K562 (cell line): Measurements from ENCODE around the gene SEC14L5. TPM values are rescaled to one million over a fixed set of nuclear protein-coding genes. Genes with fewer than 3 reads are reported as not detected.
A peak's percentile ranks its signal among the peaks of the same experiment; 100 is the strongest.

Experiments used
- ATAC-seq: fragments of 200-7000 bp; cut with Tn5 transposase; 3 replicates; pipeline ENCODE4 v1.9.1; 2020; ENCODE audit warnings: moderate library complexity
- BruUV-seq: library from RNA; stranded (reverse); fragments of 400-500 nt; replicated peaks from 2 replicates; lab custom pipeline; 2021; lab: Mats Ljungman, UMichigan
- CTCF ChIA-PET: fragments of 300-600 bp; formaldehyde crosslinking; extraction: SDS; loops from one replicate; lab custom pipeline; 2021; ENCODE audit warnings: low intra/inter-chr PET ratio; lab: Yijun Ruan, JAX
- POLR2A ChIA-PET: fragments of 300-600, 350-650 bp; sonication (Branson Sonifier 250); formaldehyde crosslinking; extraction: SDS; loops from one replicate; lab custom pipeline; 2021; ENCODE audit warnings: antibody characterized with exemption, inconsistent platforms; lab: Yijun Ruan, JAX
- DNase-seq, 4 experiments: peaks; one replicate each; pipeline versions ENCODE4 v3.0.0 to v3.0.0-alpha.2; 2011 to 2018; ENCODE audit warnings: low spot score in 3 of 4, mixed read lengths in 3 of 4; ENCODE audit errors: extremely low read depth in 1 of 4
- FAIRE-seq: peaks from 2 replicates; lab custom pipeline; 2011; peaks lifted over from hg19 to GRCh38; lab: Jason Lieb, UNC
- H2AFZ ChIP-seq: 2 replicates; pipeline ENCODE4 v1.6.0; 2011; ENCODE audit warnings: low read depth, low read length, control low read depth, inconsistent platforms
- H3K27ac ChIP-seq: fragments of 200-600 bp; 3 replicates; pipeline ENCODE4 v1.8.0; 2011; ENCODE audit warnings: low read depth, mild to moderate bottlenecking, control low read depth, inconsistent platforms, low read length, moderate library complexity, mixed read lengths; ENCODE audit errors: extremely low read depth
- H3K27me3 ChIP-seq, 2 experiments: fragments of 300-600 bp in 1 of 2; 2 replicates in 1 of 2; 3 replicates in 1 of 2; pipeline versions ENCODE4 v1.6.0 to v1.8.0; 2011; ENCODE audit warnings: inconsistent platforms in 2 of 2, low read length in 2 of 2, mild to moderate bottlenecking in 1 of 2, mixed read lengths in 1 of 2, moderate library complexity in 1 of 2; ENCODE audit not compliant: control insufficient read depth in 2 of 2, insufficient read depth in 2 of 2
- H3K36me3 ChIP-seq: fragments of 300-600 bp; 3 replicates; pipeline ENCODE4 v1.8.0; 2011; ENCODE audit warnings: mild to moderate bottlenecking, low read length, inconsistent platforms; ENCODE audit not compliant: control insufficient read depth, insufficient read depth
- H3K4me1 ChIP-seq, 2 experiments: fragments of 200-600 bp in 1 of 2; replicated peaks in 1 of 2; 2 replicates in 1 of 2; 3 replicates in 1 of 2; pipeline versions ENCODE4 v1.5.1 to v1.8.0; 2011; ENCODE audit warnings: inconsistent platforms in 2 of 2, low read length in 2 of 2, mild to moderate bottlenecking in 1 of 2, mixed read lengths in 1 of 2, moderate library complexity in 1 of 2; ENCODE audit not compliant: control insufficient read depth in 2 of 2, insufficient read depth in 2 of 2
- H3K4me2 ChIP-seq: 2 replicates; pipeline ENCODE4 v1.6.1; 2011; ENCODE audit warnings: low read length, control low read depth, inconsistent platforms, mixed read lengths; ENCODE audit not compliant: insufficient read depth
- H3K4me3 ChIP-seq: fragments of 200-600 bp; sonication (generic), shearing (Covaris generic); 2 replicates; pipeline ENCODE4 v1.5.1; 2016; ENCODE audit warnings: control low read depth, inconsistent platforms
- H3K79me2 ChIP-seq: fragments of 200-600 bp; 3 replicates; pipeline ENCODE4 v1.8.0; 2011; ENCODE audit warnings: low read length, inconsistent platforms; ENCODE audit not compliant: control insufficient read depth, insufficient read depth
- H3K9ac ChIP-seq, 2 experiments: 2 replicates each; pipeline versions ENCODE4 v1.6.0 to v1.6.1; 2011; ENCODE audit warnings: low read depth in 2 of 2, low read length in 2 of 2, control low read depth in 1 of 2, inconsistent platforms in 1 of 2, mild to moderate bottlenecking in 1 of 2, mixed read lengths in 1 of 2; ENCODE audit not compliant: insufficient read depth in 1 of 2
- H3K9me1 ChIP-seq: one replicate; pipeline ENCODE4 v1.6.0; 2011; ENCODE audit warnings: inconsistent platforms, mild to moderate bottlenecking, low read length, moderate library complexity; ENCODE audit not compliant: control insufficient read depth, insufficient read depth
- H3K9me3 ChIP-seq: replicated peaks from 2 replicates; pipeline ENCODE4 v1.5.1; 2011; ENCODE audit warnings: low read depth, low read length, inconsistent platforms; ENCODE audit not compliant: control insufficient read depth, insufficient read depth
- H4K20me1 ChIP-seq: replicated peaks from 2 replicates; pipeline ENCODE4 v1.6.1; 2011; ENCODE audit warnings: low read length, inconsistent platforms, mixed read lengths; ENCODE audit not compliant: control insufficient read depth, insufficient read depth
- EGR1 ChIP-seq: fragments of 450-650 bp; conservative IDR thresholded peaks from 2 replicates; pipeline ENCODE4 v1.6.1; 2017; ENCODE audit warnings: mild to moderate bottlenecking
- GTF3C2 ChIP-seq: IDR thresholded peaks from 3 replicates; pipeline ENCODE4 v1.6.1; 2011; ENCODE audit warnings: borderline replicate concordance, mild to moderate bottlenecking, moderate library complexity; ENCODE audit not compliant: insufficient read length; ENCODE audit errors: extremely low read depth
- MEF2A ChIP-seq: IDR thresholded peaks from 2 replicates; pipeline ENCODE4 v1.6.1; 2011; ENCODE audit warnings: low read depth, mild to moderate bottlenecking, low read length, moderate library complexity; ENCODE audit not compliant: control insufficient read depth
- TEAD2 ChIP-seq: fragments of 450-650 bp; IDR thresholded peaks from 2 replicates; pipeline ENCODE4 v1.6.1; 2016; ENCODE audit warnings: missing genetic modification characterization, control low read depth, missing compliant biosample characterization
- ZNF143 ChIP-seq: sonication (generic); formaldehyde crosslinking; IDR thresholded peaks from 2 replicates; pipeline ENCODE4 v1.9.0; 2022; ENCODE audit warnings: mild to moderate bottlenecking, missing genetic modification reagents
- ZNF316 ChIP-seq: fragments of 450-650 bp; IDR thresholded peaks from 2 replicates; pipeline ENCODE4 v1.6.1; 2016
- WGBS: fragments of 100-300 bp; shearing (Covaris generic); methylation state at CpG from one replicate; pipeline ENCODE4 v1.1.6; 2016; ENCODE audit warnings: low coverage, mixed read lengths; ENCODE audit not compliant: insufficient coverage; ENCODE audit errors: missing lambda C conversion rate; 5-methylcytosine and 5-hydroxymethylcytosine counted together
- in situ Hi-C: fragments of 300-500 bp; cut with MboI; formaldehyde crosslinking; loops from 4 replicates; pipeline ENCODE4 v1.15.0; 2018; ENCODE audit warnings: inconsistent platforms, mixed read lengths
- intact Hi-C: fragments of 100-400 bp; cut with micrococcal nuclease; formaldehyde crosslinking; loops from 2 replicates; pipeline ENCODE4 v1.14.2; 2022
- polyA plus RNA-seq, 8 experiments: library from polyadenylated mRNA; depleted of rRNA in 4 of 8; stranded (reverse) in 5 of 8; unstranded in 3 of 8; fragments of >200 nt; fragmentation: Nextera tagmentation in 2 of 8; fragmentation: Illumina TruSeq in 1 of 8; extraction: Ambion mirVana in 2 of 8; extraction: Trizol in 1 of 8; gene quantifications; 2 replicates each; pipeline versions ENCODE4 v1.2.1 to v1.2.3, GENCODE V29; 2011 to 2014; ENCODE audit warnings: inconsistent platforms in 1 of 8, missing spikeins in 1 of 8
- total RNA-seq, 7 experiments: library from RNA; depleted of rRNA in 6 of 7; stranded (reverse); fragments of >200 nt in 6 of 7; fragmentation: Illumina TruSeq in 2 of 7; extraction: Trizol in 2 of 7; gene quantifications; 2 replicates each; pipeline versions ENCODE4 v1.2.1 to v1.2.3, GENCODE V29; 2011 to 2021; ENCODE audit warnings: low replicate concordance in 1 of 7

The SEC14L5 gene
- total and polyA plus RNA-seq, 9 of the 15 experiments (the other 6 are each of a cell fraction or from before 2014, with no cell fraction given): 0.11 TPM; not detected in 8

DNA sequence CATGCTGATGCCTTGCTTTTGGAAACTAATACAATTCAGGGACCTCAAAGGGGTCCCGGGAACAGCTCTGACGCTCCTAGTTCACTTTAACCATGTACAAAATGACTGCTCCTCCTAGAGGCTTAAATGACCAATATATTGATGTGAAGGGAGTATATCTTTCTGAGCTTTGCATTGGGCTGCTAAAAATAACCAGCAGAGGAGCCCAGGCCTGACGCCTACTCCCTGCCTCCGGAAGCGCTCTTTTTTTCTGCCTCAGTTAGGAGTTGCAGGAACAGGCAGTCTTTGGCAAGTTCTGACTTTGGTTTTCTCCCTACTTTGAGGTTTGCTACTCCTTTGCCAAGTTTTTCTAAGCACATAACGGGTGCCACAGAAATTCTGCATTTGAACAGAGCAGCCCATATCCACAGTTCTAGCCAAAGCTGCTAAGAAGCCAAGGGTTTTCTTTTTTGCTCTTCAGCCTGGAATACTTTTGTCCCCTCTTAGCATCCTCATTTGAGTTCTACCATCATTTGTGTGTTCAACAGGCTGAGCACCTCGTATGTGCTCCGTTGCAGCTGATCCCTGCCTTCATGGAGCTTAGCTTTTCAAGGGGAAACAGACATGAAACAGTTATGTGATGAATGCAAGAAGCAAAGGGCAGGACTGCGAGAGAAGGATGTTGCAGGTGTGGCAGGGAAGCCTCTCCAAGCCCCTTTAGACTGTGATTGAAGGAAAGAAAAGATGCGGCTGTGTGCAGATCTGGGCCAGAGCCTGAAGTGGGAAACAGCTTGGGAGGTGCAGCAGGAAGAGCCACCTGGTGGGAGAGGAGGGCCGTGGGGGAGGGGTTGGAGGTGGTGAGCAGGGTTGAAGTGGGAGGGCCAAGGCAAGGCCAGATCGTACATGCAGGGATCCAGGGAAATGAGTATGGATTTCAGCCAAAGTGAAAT is 78.4 kb downstream of the SEC14L5 start:
- H4K20me1 ChIP-seq: no peaks in the 10 kb centered on the region
- no peaks in the 10 kb centered on the region for H3K79me2 ChIP-seq
- FAIRE-seq (no peak), DNase-seq (peak in 2 of 4 experiments; percentile 31 to 41), ATAC-seq (peak; percentile 22; the same call in 1 of the 3 replicates)
- H3K9me3 ChIP-seq: no peaks in the 10 kb centered on the region
- H3K27me3 ChIP-seq: peaks cover 14 to 17% of the 10 kb centered on the region in 2 experiments; a peak in 4 of 5 replicates
- in situ Hi-C loops: no loop called here
- 16% methylated on average over 12 of the region's 12 CpGs for WGBS
- H2AFZ ChIP-seq: peak overlapping the region; percentile 43
- H3K36me3 ChIP-seq: no peaks in the 10 kb centered on the region
- peak overlapping the region in 1 of 2 experiments; percentile 58; a peak in 1 of 4 replicates for H3K9ac ChIP-seq
- no TSS peak for BruUV-seq
- CTCF ChIA-PET: no interaction called here
- peaks cover 21 to 23% of the 10 kb centered on the region in 2 experiments; a peak in 4 of 5 replicates for H3K4me1 ChIP-seq
- H3K9me1 ChIP-seq: no peaks in the 10 kb centered on the region
- no peak overlapping the region for H3K4me3 ChIP-seq
- TF ChIP-seq ZNF143 (CRISPR knock-in tag) (no peak), EGR1 (0 out of 2 replicates have a peak, but pooled peaks have one; percentile 17), ZNF316 (no peak), GTF3C2 (no peak), MEF2A (peak; percentile 63; the same call in 1 of the 2 replicates), TEAD2 (no peak)
- H3K27ac ChIP-seq: no peak overlapping the region
- intact Hi-C loops: no loop called here
- H3K4me2 ChIP-seq: no peak overlapping the region
- POLR2A ChIA-PET: interaction anchor here (0.6 kb wide), 1 partner anchor 272 kb away, joined by 3 read pairs; no protein-coding TSS in a partner anchor
